OCI-LY7 (cell line): Measurements from ENCODE around the gene UCN. TPM values are rescaled to one million over a fixed set of nuclear protein-coding genes. Genes with fewer than 3 reads are reported as not detected.
A peak's percentile ranks its signal among the peaks of the same experiment; 100 is the strongest.

Source experiments
- BruUV-seq: library from RNA; stranded (reverse); fragments of 400-500 nt; replicated peaks from 2 replicates; lab custom pipeline; 2021; lab: Mats Ljungman, UMichigan
- CTCF ChIA-PET: fragments of 300-600 bp; sonication (Branson Sonifier 250); formaldehyde crosslinking; loops from one replicate; lab custom pipeline; 2022; ENCODE audit warnings: antibody characterized with exemption; ENCODE audit not compliant: unreplicated experiment; lab: Charles Lee
- POLR2A ChIA-PET: fragments of 300-600 bp; sonication (Branson Sonifier 250); formaldehyde crosslinking; loops from one replicate; lab custom pipeline; 2022; ENCODE audit warnings: antibody characterized with exemption; lab: Charles Lee
- DNase-seq: peaks from one replicate; pipeline ENCODE4 v3.0.0-alpha.2; 2015; ENCODE audit warnings: low spot score
- H2AFZ ChIP-seq: fragments of 200-600 bp; sonication (generic), shearing (Covaris generic); 2 replicates; pipeline ENCODE4 v1.6.1; 2014; ENCODE audit warnings: mild to moderate bottlenecking, antibody characterized with exemption, low read length, moderate library complexity
- H3K27ac ChIP-seq: fragments of 200-600 bp; sonication (generic); 2 replicates; pipeline ENCODE4 v1.5.1; 2014; ENCODE audit warnings: mixed run types, low read depth, mild to moderate bottlenecking, moderate library complexity, low read length, inconsistent platforms; ENCODE audit not compliant: poor library complexity, severe bottlenecking
- H3K36me3 ChIP-seq: fragments of 200-600 bp; sonication (generic); 2 replicates; pipeline ENCODE4 v1.6.1; 2014; ENCODE audit warnings: mild to moderate bottlenecking, antibody characterized with exemption, low read length, moderate library complexity, mixed read lengths; ENCODE audit not compliant: insufficient read depth
- H3K4me1 ChIP-seq: fragments of 200-600 bp; sonication (generic); 2 replicates; pipeline ENCODE4 v1.5.1; 2014; ENCODE audit warnings: mild to moderate bottlenecking, low read length; ENCODE audit not compliant: insufficient read depth, poor library complexity, severe bottlenecking
- H3K4me2 ChIP-seq: fragments of 200-600 bp; sonication (generic); 2 replicates; pipeline ENCODE4 v1.6.1; 2014; ENCODE audit warnings: mild to moderate bottlenecking, low read length
- H3K4me3 ChIP-seq: fragments of 200-600 bp; sonication (generic); 2 replicates; pipeline ENCODE4 v1.5.1; 2014; ENCODE audit warnings: mild to moderate bottlenecking, low read depth, low read length; ENCODE audit not compliant: poor library complexity, severe bottlenecking
- H3K79me2 ChIP-seq: fragments of 200-600 bp; sonication (generic); 2 replicates; pipeline ENCODE4 v1.6.1; 2016; ENCODE audit warnings: low read depth, mild to moderate bottlenecking, low read length, moderate library complexity, mixed read lengths; ENCODE audit not compliant: insufficient read depth
- H3K9me2 ChIP-seq: fragments of 200-600 bp; sonication (generic); 2 replicates; pipeline ENCODE4 v1.6.1; 2016; ENCODE audit warnings: mild to moderate bottlenecking, low read length, mixed read lengths; ENCODE audit not compliant: insufficient read depth
- H3K9me3 ChIP-seq: fragments of 200-600 bp; sonication (generic); 2 replicates; pipeline ENCODE4 v1.6.1; 2014; ENCODE audit warnings: mild to moderate bottlenecking, mixed run types, low read length, mixed read lengths
- H4K20me1 ChIP-seq: fragments of 200-600 bp; sonication (generic); 2 replicates; pipeline ENCODE4 v1.6.1; 2014; ENCODE audit warnings: mild to moderate bottlenecking, antibody characterized with exemption, low read length, moderate library complexity, mixed read lengths; ENCODE audit not compliant: insufficient read depth
- EZH2phosphoT487 ChIP-seq: fragments of 200-600 bp; sonication (generic); IDR thresholded peaks from 2 replicates; pipeline ENCODE4 v1.6.1; 2018; ENCODE audit warnings: low read depth, borderline replicate concordance, mild to moderate bottlenecking, mixed run types, antibody characterized with exemption, low read length, moderate library complexity, mixed read lengths
- intact Hi-C: fragments of 100-400 bp; cut with micrococcal nuclease; formaldehyde crosslinking; loops from one replicate; pipeline ENCODE4 v1.10.0; 2022; ENCODE audit not compliant: unreplicated experiment
- total RNA-seq, 2 experiments: library from RNA; depleted of rRNA in 1 of 2; stranded (reverse); fragments of >200 nt in 1 of 2; shearing (Covaris generic) in 1 of 2; gene quantifications; 2 replicates each; pipeline ENCODE4 v1.2.3, GENCODE V29; 2014 to 2022
- TF ChIP-seq, protein P1 (sequence below): fragments of 200-600 bp; sonication (generic); conservative IDR thresholded peaks from 2 replicates; pipeline ENCODE4 v1.5.1; 2014; ENCODE audit warnings: mild to moderate bottlenecking, antibody characterized with exemption, low read length, moderate library complexity, mixed read lengths

Gene UCN
- total RNA-seq, 2 experiments from 2014 or later: 6.4 to 7.2 TPM

- Histone ChIP-seq H3K4me2 (no peak within 1 kb of the TSS), H3K4me3 (no peak within 1 kb of the TSS), H4K20me1 (no peaks in the 10 kb centered on the region), H3K79me2 (no peaks in the 10 kb centered on the region), H3K9me3 (no peaks in the 10 kb centered on the region), H3K4me1 (peaks cover 40% of the 10 kb centered on the region), H2AFZ (no peak within 1 kb of the TSS), H3K36me3 (no peaks in the 10 kb centered on the region), H3K27ac (no peak within 1 kb of the TSS), H3K9me2 (no peaks in the 10 kb centered on the region)
- ChIA-PET POLR2A (interaction anchor here (0.6 to 1.5 kb wide), 6 partner anchors 8 to 103 kb away, joined by 3 to 8 read pairs (median 4); no protein-coding TSS in a partner anchor), CTCF (interaction anchor here (0.8 to 3.4 kb wide), 5 partner anchors 8 to 201 kb away, joined by 3 to 25 read pairs (median 3); no protein-coding TSS in a partner anchor)
- no peak for DNase-seq
- BruUV-seq: no TSS peak
- intact Hi-C loops: loop anchor here (1.0 kb wide), 1 partner anchor 184 kb away; no protein-coding TSS in a partner anchor
- TF ChIP-seq EZH2phosphoT487: no peak
- TF ChIP-seq, protein P1, sequence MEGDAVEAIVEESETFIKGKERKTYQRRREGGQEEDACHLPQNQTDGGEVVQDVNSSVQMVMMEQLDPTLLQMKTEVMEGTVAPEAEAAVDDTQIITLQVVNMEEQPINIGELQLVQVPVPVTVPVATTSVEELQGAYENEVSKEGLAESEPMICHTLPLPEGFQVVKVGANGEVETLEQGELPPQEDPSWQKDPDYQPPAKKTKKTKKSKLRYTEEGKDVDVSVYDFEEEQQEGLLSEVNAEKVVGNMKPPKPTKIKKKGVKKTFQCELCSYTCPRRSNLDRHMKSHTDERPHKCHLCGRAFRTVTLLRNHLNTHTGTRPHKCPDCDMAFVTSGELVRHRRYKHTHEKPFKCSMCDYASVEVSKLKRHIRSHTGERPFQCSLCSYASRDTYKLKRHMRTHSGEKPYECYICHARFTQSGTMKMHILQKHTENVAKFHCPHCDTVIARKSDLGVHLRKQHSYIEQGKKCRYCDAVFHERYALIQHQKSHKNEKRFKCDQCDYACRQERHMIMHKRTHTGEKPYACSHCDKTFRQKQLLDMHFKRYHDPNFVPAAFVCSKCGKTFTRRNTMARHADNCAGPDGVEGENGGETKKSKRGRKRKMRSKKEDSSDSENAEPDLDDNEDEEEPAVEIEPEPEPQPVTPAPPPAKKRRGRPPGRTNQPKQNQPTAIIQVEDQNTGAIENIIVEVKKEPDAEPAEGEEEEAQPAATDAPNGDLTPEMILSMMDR: no peak
These were observed 26.2 kb downstream of the UCN start, which contains the start of gene TRIM54 for GRCh38 chr2:27281855-27282559. TSS of gene TRIM54 (plus strand) at chr2:27282429. CDS start at chr2:27282732, 303 bp downstream.

- Histone ChIP-seq H3K4me2 (no peak overlapping the region), H4K20me1 (no peaks in the 10 kb centered on the region), H2AFZ (no peak overlapping the region), H3K79me2 (no peaks in the 10 kb centered on the region), H3K9me3 (no peaks in the 10 kb centered on the region), H3K27ac (no peak overlapping the region), H3K4me3 (no peak overlapping the region), H3K36me3 (no peaks in the 10 kb centered on the region), H3K9me2 (no peaks in the 10 kb centered on the region), H3K4me1 (peaks cover 37% of the 10 kb centered on the region)
- intact Hi-C loops: loop anchor here (1.0 kb wide), 1 partner anchor 183 kb away; no protein-coding TSS in a partner anchor
- no peak for DNase-seq
- TSS peak; percentile 40 for BruUV-seq
- TF ChIP-seq, protein P1: no peak
- no peak for TF ChIP-seq EZH2phosphoT487
- ChIA-PET POLR2A (interaction anchor here (0.6 to 1.5 kb wide), 5 partner anchors 8 to 102 kb away, joined by 3 to 8 read pairs (median 4); no protein-coding TSS in a partner anchor), CTCF (interaction anchor here (0.8 to 3.4 kb wide), 5 partner anchors 9 to 200 kb away, joined by 3 to 25 read pairs (median 3); no protein-coding TSS in a partner anchor)
These were observed 26.8 kb downstream of the UCN start for GRCh38 chr2:27281442-27281841.
